HCT116 (cell line): ENCODE measurements around the gene AURKA. TPM values are rescaled to one million over a fixed set of nuclear protein-coding genes. Genes with fewer than 3 reads are reported as not detected.

ENCODE experiments used
- ATAC-seq: fragments of 200-7000 bp; cut with Tn5 transposase; 2 replicates; pipeline ENCODE4 v1.9.1; 2020; ENCODE audit warnings: mild to moderate bottlenecking, moderate library complexity
- BruUV-seq: library from RNA; stranded (reverse); fragments of 400-500 nt; replicated peaks from 2 replicates; lab custom pipeline; 2021; lab: Mats Ljungman, UMichigan
- CTCF ChIA-PET: fragments of 300-600 bp; sonication (Branson Sonifier 250); formaldehyde crosslinking; loops from one replicate; lab custom pipeline; 2021; ENCODE audit warnings: antibody characterized with exemption; lab: Charles Lee
- POLR2A ChIA-PET: fragments of 300-600, 350-600 bp; sonication (Branson Sonifier 250); formaldehyde crosslinking; loops from one replicate; lab custom pipeline; 2021; ENCODE audit warnings: antibody characterized with exemption; lab: Charles Lee
- RAD21 ChIA-PET, 2 experiments: fragments of 300-600 bp; sonication (Branson Sonifier 250); formaldehyde crosslinking; loops; one replicate each; lab custom pipeline; 2023; ENCODE audit warnings: low total read pairs in 2 of 2; ENCODE audit not compliant: uncharacterized antibody in 2 of 2, unreplicated experiment in 2 of 2, low non-redundant PET in 1 of 2; lab: Charles Lee
- DNase-seq: peaks from one replicate; pipeline ENCODE4 v3.0.0-alpha.2; 2010; ENCODE audit warnings: low read depth, low spot score
- H2AFZ ChIP-seq: fragments of 200-600 bp; shearing (Covaris generic), sonication (generic); 2 replicates; pipeline ENCODE4 v1.6.1; 2017; ENCODE audit warnings: low read depth, mixed run types, mixed read lengths, antibody characterized with exemption, low read length; ENCODE audit not compliant: poor library complexity, severe bottlenecking
- H3K27ac ChIP-seq: 2 replicates; pipeline ENCODE4 v1.5.1; 2012; ENCODE audit warnings: low read depth, low read length
- H3K27me3 ChIP-seq: fragments of 200-600 bp; sonication (generic); 2 replicates; pipeline ENCODE4 v1.6.1; 2016; ENCODE audit warnings: mixed run types, low read length, mixed read lengths; ENCODE audit not compliant: insufficient read depth
- H3K36me3 ChIP-seq, 2 experiments: fragments of 200-500 bp in 1 of 2; fragments of 200-600 bp in 1 of 2; sonication (Bioruptor generic) in 1 of 2; sonication (generic) in 1 of 2; 2 replicates each; pipeline versions ENCODE4 v1.5.1 to v1.6.1; 2014 to 2016; ENCODE audit warnings: low read length in 2 of 2, inconsistent platforms in 1 of 2, mixed read lengths in 1 of 2, mixed run types in 1 of 2; ENCODE audit not compliant: insufficient read depth in 2 of 2, control insufficient read depth in 1 of 2
- H3K4me1 ChIP-seq, 2 experiments: fragments of 200-600 bp in 1 of 2; sonication (generic) in 1 of 2; 2 replicates each; pipeline versions ENCODE4 v1.5.1 to v1.6.1; 2012 to 2017; ENCODE audit warnings: low read length in 2 of 2, inconsistent platforms in 1 of 2, mild to moderate bottlenecking in 1 of 2, mixed read lengths in 1 of 2, mixed run types in 1 of 2, moderate library complexity in 1 of 2; ENCODE audit not compliant: insufficient read depth in 2 of 2, control insufficient read depth in 1 of 2
- H3K4me2 ChIP-seq: fragments of 200-600 bp; sonication (generic); 2 replicates; pipeline ENCODE4 v1.6.1; 2017; ENCODE audit warnings: mixed run types, low read length, mixed read lengths
- H3K4me3 ChIP-seq, 2 experiments: fragments of 200-600 bp in 1 of 2; sonication (generic) in 1 of 2; replicated peaks in 1 of 2; 2 replicates each; pipeline ENCODE4 v1.5.1; 2011 to 2016; ENCODE audit warnings: low read length in 2 of 2, control low read depth in 1 of 2, low read depth in 1 of 2, mild to moderate bottlenecking in 1 of 2, mixed read lengths in 1 of 2, mixed run types in 1 of 2
- H3K79me2 ChIP-seq: fragments of 200-600 bp; sonication (generic); 2 replicates; pipeline ENCODE4 v1.6.1; 2017; ENCODE audit warnings: mild to moderate bottlenecking, mixed run types, low read length, moderate library complexity, mixed read lengths; ENCODE audit not compliant: insufficient read depth
- H3K9ac ChIP-seq: fragments of 200-600 bp; sonication (generic); 2 replicates; pipeline ENCODE4 v1.6.1; 2016; ENCODE audit warnings: low read length, mixed read lengths
- H3K9me2 ChIP-seq: fragments of 200-600 bp; sonication (generic), shearing (Covaris generic); 2 replicates; pipeline ENCODE4 v1.6.1; 2017; ENCODE audit warnings: mixed run types, mild to moderate bottlenecking, moderate library complexity; ENCODE audit not compliant: insufficient read depth
- H3K9me3 ChIP-seq, 2 experiments: fragments of 200-500 bp in 1 of 2; fragments of 200-600 bp in 1 of 2; sonication (Bioruptor generic) in 1 of 2; sonication (generic) in 1 of 2; 2 replicates each; pipeline ENCODE4 v1.6.1; 2014 to 2017; ENCODE audit warnings: low read length in 2 of 2, mixed read lengths in 2 of 2, inconsistent platforms in 1 of 2, low read depth in 1 of 2, mild to moderate bottlenecking in 1 of 2, mixed run types in 1 of 2, moderate library complexity in 1 of 2; ENCODE audit not compliant: control insufficient read depth in 1 of 2, insufficient read depth in 1 of 2
- H4K20me1 ChIP-seq: fragments of 200-600 bp; sonication (generic), shearing (Covaris generic); 2 replicates; pipeline ENCODE4 v1.6.1; 2017; ENCODE audit warnings: mixed run types, mild to moderate bottlenecking, moderate library complexity; ENCODE audit not compliant: insufficient read depth
- CBX3 ChIP-seq: IDR thresholded peaks from 2 replicates; pipeline ENCODE4 v1.6.1; 2012; ENCODE audit warnings: low read depth
- CTCF ChIP-seq, 3 experiments: fragments of 200-600 bp in 1 of 3; sonication (generic) in 1 of 3; IDR thresholded peaks in 2 of 3; conservative IDR thresholded peaks in 1 of 3; 2 replicates each; pipeline ENCODE4 v1.5.1; 2012 to 2017; ENCODE audit warnings: low read depth in 2 of 3, low read length in 2 of 3, antibody characterized with exemption in 1 of 3, borderline replicate concordance in 1 of 3, control low read depth in 1 of 3, mild to moderate bottlenecking in 1 of 3, mixed read lengths in 1 of 3, mixed run types in 1 of 3, moderate library complexity in 1 of 3; ENCODE audit not compliant: insufficient read depth in 1 of 3
- EGR1 ChIP-seq: IDR thresholded peaks from 2 replicates; pipeline ENCODE4 v1.6.1; 2012; ENCODE audit warnings: low read depth
- EZH2 ChIP-seq: fragments of 200-600 bp; sonication (generic); IDR thresholded peaks from 2 replicates; pipeline ENCODE4 v1.6.1; 2017; ENCODE audit warnings: antibody characterized with exemption, mixed run types
- EZH2phosphoT487 ChIP-seq: fragments of 200-600 bp; IDR thresholded peaks from 2 replicates; pipeline ENCODE4 v1.6.1; 2018; ENCODE audit warnings: antibody characterized with exemption, borderline replicate concordance
- POLR2A ChIP-seq: IDR thresholded peaks from 2 replicates; pipeline ENCODE4 v1.7.0; 2011; ENCODE audit warnings: borderline replicate concordance; ENCODE audit not compliant: insufficient read depth, insufficient read length; ENCODE audit errors: extremely low read depth
- RAD21 ChIP-seq: IDR thresholded peaks from 2 replicates; pipeline ENCODE4 v1.6.1; 2012; ENCODE audit warnings: low read depth, mild to moderate bottlenecking
- SIN3A ChIP-seq: IDR thresholded peaks from 2 replicates; pipeline ENCODE4 v1.6.1; 2012; ENCODE audit warnings: low read depth
- YY1 ChIP-seq: IDR thresholded peaks from 2 replicates; pipeline ENCODE4 v1.6.1; 2011; ENCODE audit warnings: low read length, low read depth, moderate library complexity, mild to moderate bottlenecking; ENCODE audit not compliant: insufficient replicate concordance; ENCODE audit errors: extremely low read depth
- intact Hi-C: fragments of 100-400 bp; cut with micrococcal nuclease; formaldehyde crosslinking; loops from 2 replicates; pipeline ENCODE4 v1.10.0; 2022
- total RNA-seq: library from RNA; stranded (reverse); gene quantifications from one replicate; pipeline ENCODE4 v1.2.1, GENCODE V29; 2021; ENCODE audit not compliant: unreplicated experiment
- TF ChIP-seq, protein P1 (sequence below): IDR thresholded peaks from 2 replicates; pipeline ENCODE4 v1.6.1; 2012; ENCODE audit warnings: low read depth
- TF ChIP-seq, protein P2 (sequence below): IDR thresholded peaks from 2 replicates; pipeline ENCODE4 v1.6.1; 2011; ENCODE audit warnings: mild to moderate bottlenecking, low read length, moderate library complexity; ENCODE audit not compliant: insufficient replicate concordance; ENCODE audit errors: extremely low read depth

AURKA gene
- total RNA-seq, 1 experiment from 2014 or later, result 80.1 TPM

- no peak overlapping the region for H3K4me2 ChIP-seq
- H3K79me2 ChIP-seq, result no peaks in the 10 kb centered on the region
- H3K27me3 ChIP-seq, result no peaks in the 10 kb centered on the region
- no peaks in the 10 kb centered on the region for H3K9me3 ChIP-seq
- no peak overlapping the region for H2AFZ ChIP-seq
- peaks cover 5 to 7% of the 10 kb centered on the region in 2 experiments; a peak in 3 of 4 replicates for H3K36me3 ChIP-seq
- H3K27ac ChIP-seq, result no peak overlapping the region
- no peaks in the 10 kb centered on the region for H4K20me1 ChIP-seq
- intact Hi-C loops, result no loop called here
- no peak for TF ChIP-seq EGR1
- TF ChIP-seq SIN3A, result no peak
- no peak for TF ChIP-seq CBX3
- TF ChIP-seq, protein P1, sequence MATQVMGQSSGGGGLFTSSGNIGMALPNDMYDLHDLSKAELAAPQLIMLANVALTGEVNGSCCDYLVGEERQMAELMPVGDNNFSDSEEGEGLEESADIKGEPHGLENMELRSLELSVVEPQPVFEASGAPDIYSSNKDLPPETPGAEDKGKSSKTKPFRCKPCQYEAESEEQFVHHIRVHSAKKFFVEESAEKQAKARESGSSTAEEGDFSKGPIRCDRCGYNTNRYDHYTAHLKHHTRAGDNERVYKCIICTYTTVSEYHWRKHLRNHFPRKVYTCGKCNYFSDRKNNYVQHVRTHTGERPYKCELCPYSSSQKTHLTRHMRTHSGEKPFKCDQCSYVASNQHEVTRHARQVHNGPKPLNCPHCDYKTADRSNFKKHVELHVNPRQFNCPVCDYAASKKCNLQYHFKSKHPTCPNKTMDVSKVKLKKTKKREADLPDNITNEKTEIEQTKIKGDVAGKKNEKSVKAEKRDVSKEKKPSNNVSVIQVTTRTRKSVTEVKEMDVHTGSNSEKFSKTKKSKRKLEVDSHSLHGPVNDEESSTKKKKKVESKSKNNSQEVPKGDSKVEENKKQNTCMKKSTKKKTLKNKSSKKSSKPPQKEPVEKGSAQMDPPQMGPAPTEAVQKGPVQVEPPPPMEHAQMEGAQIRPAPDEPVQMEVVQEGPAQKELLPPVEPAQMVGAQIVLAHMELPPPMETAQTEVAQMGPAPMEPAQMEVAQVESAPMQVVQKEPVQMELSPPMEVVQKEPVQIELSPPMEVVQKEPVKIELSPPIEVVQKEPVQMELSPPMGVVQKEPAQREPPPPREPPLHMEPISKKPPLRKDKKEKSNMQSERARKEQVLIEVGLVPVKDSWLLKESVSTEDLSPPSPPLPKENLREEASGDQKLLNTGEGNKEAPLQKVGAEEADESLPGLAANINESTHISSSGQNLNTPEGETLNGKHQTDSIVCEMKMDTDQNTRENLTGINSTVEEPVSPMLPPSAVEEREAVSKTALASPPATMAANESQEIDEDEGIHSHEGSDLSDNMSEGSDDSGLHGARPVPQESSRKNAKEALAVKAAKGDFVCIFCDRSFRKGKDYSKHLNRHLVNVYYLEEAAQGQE, result no peak
- no peaks in the 10 kb centered on the region for H3K4me1 ChIP-seq
- no peaks in the 10 kb centered on the region for H3K9me2 ChIP-seq
- ATAC-seq (no peak), DNase-seq (no peak)
- POLR2A ChIA-PET, result no interaction called here
- CTCF ChIA-PET, result interaction anchor here (1.3 kb wide), 1 partner anchor 14 kb away, joined by 3 read pairs; no protein-coding TSS in a partner anchor
- no peak overlapping the region for H3K9ac ChIP-seq
- RAD21 ChIA-PET, result no interaction called here
- BruUV-seq, result no TSS peak
- H3K4me3 ChIP-seq, result no peak overlapping the region
Observed at GRCh38 chr20:56412473-56412790, 20.4 kb upstream of the AURKA start.

GRCh38 chr20:56411759-56412472, 19.9 kb upstream of the AURKA start, which contains the start of gene CASS4:
TSS of gene CASS4 (plus strand) at chr20:56412260. CDS start at chr20:56412459, 199 bp downstream.
- H3K79me2 ChIP-seq, result no peaks in the 10 kb centered on the region
- peaks cover 9 to 12% of the 10 kb centered on the region in 2 experiments for H3K36me3 ChIP-seq
- DNase-seq, result no peak
- no peaks in the 10 kb centered on the region for H3K9me3 ChIP-seq
- no peaks in the 10 kb centered on the region for H3K27me3 ChIP-seq
- H3K4me3 ChIP-seq, result no peak within 1 kb of the TSS
- POLR2A ChIA-PET, result no interaction called here
- H3K9me2 ChIP-seq, result no peaks in the 10 kb centered on the region
- BruUV-seq, result no TSS peak
- RAD21 ChIA-PET, result no interaction called here
- intact Hi-C loops, result no loop called here
- no peak for ATAC-seq
- CTCF ChIA-PET, result interaction anchor here (1.3 kb wide), 1 partner anchor 14 kb away, joined by 3 read pairs; no protein-coding TSS in a partner anchor
- H3K4me2 ChIP-seq, result no peak within 1 kb of the TSS
- H2AFZ ChIP-seq, result no peak within 1 kb of the TSS
- no peak within 1 kb of the TSS for H3K27ac ChIP-seq
- no peaks in the 10 kb centered on the region for H4K20me1 ChIP-seq
- H3K9ac ChIP-seq, result no peak within 1 kb of the TSS
- no peaks in the 10 kb centered on the region for H3K4me1 ChIP-seq
- TF ChIP-seq EZH2, result no peak
- no peak for TF ChIP-seq YY1
- TF ChIP-seq EGR1, result no peak
- TF ChIP-seq RAD21, result no peak
- TF ChIP-seq EZH2phosphoT487, result no peak
- no peak for TF ChIP-seq POLR2A
- TF ChIP-seq CTCF (IDR thresholded peaks at IDR 0.05 in 2 of 3, conservative IDR thresholded peaks at IDR 0.05 in 1 of 3; ENCODE audit: borderline replicate concordance in 1 of 3, insufficient read depth in 1 of 3, low read depth in 2 of 3, low read length in 2 of 3), result no peak
- no peak for TF ChIP-seq SIN3A
- TF ChIP-seq, protein P2, sequence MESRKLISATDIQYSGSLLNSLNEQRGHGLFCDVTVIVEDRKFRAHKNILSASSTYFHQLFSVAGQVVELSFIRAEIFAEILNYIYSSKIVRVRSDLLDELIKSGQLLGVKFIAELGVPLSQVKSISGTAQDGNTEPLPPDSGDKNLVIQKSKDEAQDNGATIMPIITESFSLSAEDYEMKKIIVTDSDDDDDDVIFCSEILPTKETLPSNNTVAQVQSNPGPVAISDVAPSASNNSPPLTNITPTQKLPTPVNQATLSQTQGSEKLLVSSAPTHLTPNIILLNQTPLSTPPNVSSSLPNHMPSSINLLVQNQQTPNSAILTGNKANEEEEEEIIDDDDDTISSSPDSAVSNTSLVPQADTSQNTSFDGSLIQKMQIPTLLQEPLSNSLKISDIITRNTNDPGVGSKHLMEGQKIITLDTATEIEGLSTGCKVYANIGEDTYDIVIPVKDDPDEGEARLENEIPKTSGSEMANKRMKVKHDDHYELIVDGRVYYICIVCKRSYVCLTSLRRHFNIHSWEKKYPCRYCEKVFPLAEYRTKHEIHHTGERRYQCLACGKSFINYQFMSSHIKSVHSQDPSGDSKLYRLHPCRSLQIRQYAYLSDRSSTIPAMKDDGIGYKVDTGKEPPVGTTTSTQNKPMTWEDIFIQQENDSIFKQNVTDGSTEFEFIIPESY, result no peak
